NB4 (cell line): ENCODE measurements around the gene PTPN20.
"Not testable (repeated sequence)": the region's sequence is repeated elsewhere in the genome, so short reads cannot be mapped to it uniquely, and the experiment has no call there.

Source experiments
- CTCF ChIP-seq: IDR thresholded peaks from one replicate; pipeline ENCODE4 v1.5.1; 2012; ENCODE audit warnings: low read depth, low read length
- MYC ChIP-seq: IDR thresholded peaks from 2 replicates; pipeline ENCODE4 v1.6.1; 2011; ENCODE audit warnings: low read depth, low read length

DNA sequence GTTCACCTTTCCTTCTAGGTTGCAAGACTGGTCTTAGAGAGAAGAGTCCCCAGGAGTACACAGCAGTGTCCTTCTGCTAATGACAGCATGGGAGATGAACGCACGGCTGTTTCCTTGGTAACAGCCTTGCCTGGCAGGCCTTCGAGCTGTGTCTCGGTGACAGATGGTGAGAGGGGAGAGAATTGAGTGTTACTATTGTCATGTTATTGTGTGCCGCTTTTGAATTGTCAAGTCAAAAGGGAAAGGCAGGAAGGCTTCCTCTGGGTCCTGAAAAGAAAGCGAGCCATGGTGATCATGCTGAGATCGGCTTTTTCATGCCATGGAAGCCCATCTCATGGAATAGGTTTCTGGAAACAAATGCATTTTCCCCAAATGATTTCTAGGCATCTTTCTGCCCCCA lies 32.5 kb upstream of the PTPN20 start:
- not testable (repeated sequence) for TF ChIP-seq CTCF, MYC
